GM12878 (cell line): Measurements from ENCODE around the gene BTBD1. TPM values are rescaled to one million over a fixed set of nuclear protein-coding genes. Genes with fewer than 3 reads are reported as not detected.

Experiments used
- ATAC-seq: fragments of 200-7000 bp; cut with Tn5 transposase; 3 replicates; pipeline ENCODE4 v1.9.1; 2020; ENCODE audit warnings: mild to moderate bottlenecking, moderate library complexity
- BruUV-seq: library from RNA; stranded (reverse); fragments of 400-500 nt; replicated peaks from 2 replicates; lab custom pipeline; 2021; lab: Mats Ljungman, UMichigan
- CTCF ChIA-PET: fragments of 300-600 bp; sonication (Branson Sonifier 250); formaldehyde crosslinking; extraction: SDS; loops from one replicate; lab custom pipeline; 2021; ENCODE audit warnings: inconsistent platforms; lab: Yijun Ruan, JAX
- POLR2A ChIA-PET: fragments of 350-600 bp; formaldehyde crosslinking; extraction: SDS; loops from one replicate; lab custom pipeline; 2021; ENCODE audit warnings: inconsistent platforms; lab: Charles Lee
- RAD21 ChIA-PET: fragments of 300-600 bp; sonication (Branson Sonifier 250); formaldehyde crosslinking; loops from one replicate; lab custom pipeline; 2023; ENCODE audit warnings: antibody characterized with exemption; ENCODE audit not compliant: unreplicated experiment; lab: Charles Lee
- SMC1A ChIA-PET: fragments of 300-600 bp; sonication (Branson Sonifier 250); formaldehyde crosslinking; loops from one replicate; lab custom pipeline; 2023; ENCODE audit not compliant: unreplicated experiment, uncharacterized antibody; lab: Charles Lee
- DNase-seq: peaks from one replicate; pipeline ENCODE4 v3.0.0-alpha.2; 2011; ENCODE audit warnings: low read depth, low spot score
- FAIRE-seq: peaks from 3 replicates; lab custom pipeline; 2011; peaks lifted over from hg19 to GRCh38; lab: Jason Lieb, UNC
- H2AFZ ChIP-seq: 2 replicates; pipeline ENCODE4 v1.6.0; 2011; ENCODE audit warnings: low read depth, low read length, control low read depth; ENCODE audit not compliant: control insufficient read depth
- H3K27ac ChIP-seq: 2 replicates; pipeline ENCODE4 v1.5.1; 2011; ENCODE audit warnings: control low read depth; ENCODE audit not compliant: control insufficient read depth, insufficient read depth
- H3K27me3 ChIP-seq, 2 experiments: replicated peaks in 1 of 2; 2 replicates each; pipeline versions ENCODE4 v1.6.0 to v1.6.1; 2011; ENCODE audit warnings: low read length in 1 of 2; ENCODE audit not compliant: control insufficient read depth in 2 of 2, insufficient read depth in 2 of 2
- H3K36me3 ChIP-seq, 2 experiments: 2 replicates each; pipeline ENCODE4 v1.5.1; 2011; ENCODE audit warnings: low read length in 1 of 2; ENCODE audit not compliant: control insufficient read depth in 2 of 2, insufficient read depth in 2 of 2
- H3K4me1 ChIP-seq: 2 replicates; pipeline ENCODE4 v1.6.1; 2011; ENCODE audit warnings: mild to moderate bottlenecking, low read length, moderate library complexity, mixed read lengths; ENCODE audit not compliant: control insufficient read depth, insufficient read depth
- H3K4me2 ChIP-seq: 2 replicates; pipeline ENCODE4 v1.6.0; 2011; ENCODE audit warnings: control low read depth; ENCODE audit not compliant: control insufficient read depth, insufficient read depth
- H3K4me3 ChIP-seq: fragments of 200-600 bp; sonication (generic); 2 replicates; pipeline ENCODE4 v1.5.1; 2016
- H3K79me2 ChIP-seq: 2 replicates; pipeline ENCODE4 v1.6.0; 2011; ENCODE audit warnings: low read length; ENCODE audit not compliant: control insufficient read depth, insufficient read depth
- H3K9ac ChIP-seq: 2 replicates; pipeline ENCODE4 v1.8.0; 2011; ENCODE audit warnings: low read length, control low read depth, mixed read lengths; ENCODE audit not compliant: control insufficient read depth, insufficient read depth
- H3K9me3 ChIP-seq: replicated peaks from 3 replicates; pipeline ENCODE4 v1.5.1; 2011; ENCODE audit warnings: mild to moderate bottlenecking, low read length; ENCODE audit not compliant: control insufficient read depth, insufficient read depth
- H4K20me1 ChIP-seq: 2 replicates; pipeline ENCODE4 v1.6.0; 2011; ENCODE audit not compliant: control insufficient read depth, insufficient read depth
- BCL11A ChIP-seq: IDR thresholded peaks from 2 replicates; pipeline ENCODE4 v1.6.1; 2011; ENCODE audit warnings: low read depth, low read length
- CREM ChIP-seq: IDR thresholded peaks from 2 replicates; pipeline ENCODE4 v1.6.1; 2014; ENCODE audit warnings: antibody characterized with exemption, low read depth
- HCFC1 ChIP-seq: fragments of 150-350 bp; IDR thresholded peaks from 2 replicates; pipeline ENCODE4 v1.6.1; 2014; ENCODE audit warnings: low read length
- HDGF ChIP-seq: fragments of 450-650 bp; IDR thresholded peaks from 2 replicates; pipeline ENCODE4 v1.6.1; 2016; ENCODE audit warnings: antibody characterized with exemption
- IRF3 ChIP-seq: fragments of 450-650 bp; IDR thresholded peaks from 2 replicates; pipeline ENCODE4 v1.6.1; 2014; ENCODE audit warnings: mild to moderate bottlenecking
- JUND ChIP-seq: IDR thresholded peaks from 2 replicates; pipeline ENCODE4 v1.6.1; 2012; ENCODE audit warnings: low read depth, mild to moderate bottlenecking, low read length, improper control_type of control experiment, moderate library complexity
- KAT2A ChIP-seq: conservative IDR thresholded peaks from 2 replicates; pipeline ENCODE4 v1.6.1; 2011; ENCODE audit warnings: low read depth, low read length; ENCODE audit not compliant: control insufficient read depth
- LARP7 ChIP-seq: fragments of 450-650 bp; IDR thresholded peaks from 2 replicates; pipeline ENCODE4 v1.6.1; 2017; ENCODE audit warnings: mild to moderate bottlenecking
- NR2F1 ChIP-seq: fragments of 450-650 bp; conservative IDR thresholded peaks from 2 replicates; pipeline ENCODE4 v1.6.1; 2017; ENCODE audit warnings: mild to moderate bottlenecking
- POLR2AphosphoS2 ChIP-seq: IDR thresholded peaks from 2 replicates; pipeline ENCODE4 v1.6.1; 2011; ENCODE audit warnings: low read depth, mild to moderate bottlenecking, low read length, improper control_type of control experiment, moderate library complexity
- RB1 ChIP-seq: fragments of 450-650 bp; formaldehyde crosslinking; IDR thresholded peaks from 2 replicates; pipeline ENCODE4 v1.6.1; 2017; ENCODE audit warnings: mild to moderate bottlenecking, borderline replicate concordance
- SUZ12 ChIP-seq: fragments of 200-600 bp; sonication (generic); IDR thresholded peaks from one replicate; pipeline ENCODE4 v1.6.1; 2018; ENCODE audit warnings: antibody characterized with exemption, mild to moderate bottlenecking; ENCODE audit not compliant: unreplicated experiment
- ZBTB11 ChIP-seq: fragments of 450-650 bp; formaldehyde crosslinking; IDR thresholded peaks from 2 replicates; pipeline ENCODE4 v1.5.0; 2022; ENCODE audit warnings: mild to moderate bottlenecking, missing genetic modification characterization
- ZBTB40 ChIP-seq: fragments of 450-650 bp; IDR thresholded peaks from 2 replicates; pipeline ENCODE4 v1.6.1; 2016; ENCODE audit warnings: mild to moderate bottlenecking, moderate library complexity, borderline replicate concordance
- ZNF207 ChIP-seq: fragments of 450-650 bp; IDR thresholded peaks from 2 replicates; pipeline ENCODE4 v1.6.1; 2014; ENCODE audit warnings: antibody characterized with exemption, mild to moderate bottlenecking, borderline replicate concordance
- ZZZ3 ChIP-seq: IDR thresholded peaks from 2 replicates; pipeline ENCODE4 v1.6.1; 2011; ENCODE audit warnings: low read depth; ENCODE audit not compliant: control insufficient read depth, insufficient read length
- WGBS: methylation state at CpG from one replicate; pipeline ENCODE4 v1.1.6; 2016; ENCODE audit warnings: low lambda C conversion rate; ENCODE audit not compliant: insufficient replicate concordance, insufficient coverage; ENCODE audit errors: missing lambda C conversion rate; 5-methylcytosine and 5-hydroxymethylcytosine counted together
- in situ Hi-C: fragments of 300-500 bp; cut with MboI; formaldehyde crosslinking; loops from 9 replicates; pipeline ENCODE4 v1.14.3; 2018; ENCODE audit warnings: mixed read lengths
- intact Hi-C: fragments of 100-400 bp; cut with micrococcal nuclease; formaldehyde crosslinking; loops from one replicate; pipeline ENCODE4 v1.14.2; 2022; ENCODE audit not compliant: unreplicated experiment
- polyA plus RNA-seq, 11 experiments: library from polyadenylated mRNA; depleted of rRNA in 4 of 11; unstranded in 6 of 11; stranded (reverse) in 5 of 11; fragments of >200 nt; fragmentation: Nextera tagmentation in 4 of 11; fragmentation: Illumina TruSeq in 1 of 11; extraction: Ambion mirVana in 4 of 11; extraction: Trizol in 1 of 11; gene quantifications; 1 replicate in 1 of 11; 2 replicates in 10 of 11; pipeline versions ENCODE4 v1.2.1 to v1.2.3, GENCODE V29; 2011 to 2016; ENCODE audit warnings: inconsistent platforms in 2 of 11, missing spikeins in 2 of 11, low read depth in 1 of 11
- total RNA-seq, 4 experiments: library from RNA; depleted of rRNA in 3 of 4; stranded (reverse); fragments of >200 nt in 3 of 4; fragmentation: Illumina TruSeq in 1 of 4; extraction: Trizol in 1 of 4; gene quantifications; 2 replicates each; pipeline versions ENCODE4 v1.2.1 to v1.2.3, GENCODE V29; 2013 to 2021

The BTBD1 gene
- total and polyA plus RNA-seq, 10 of the 15 experiments (the other 5 are each of a cell fraction or from before 2014, with no cell fraction given), result 17.5 to 90.4 (median 73.1) TPM

- TF ChIP-seq JUND, result no peak
- TF ChIP-seq LARP7, result no peak
- TF ChIP-seq ZBTB40, result no peak
- TF ChIP-seq SUZ12, result no peak
- TF ChIP-seq ZZZ3, result no peak
- TF ChIP-seq, all 136 proteins: peak for 0
Observed at GRCh38 chr15:82995938-82996337, 71.1 kb downstream of the BTBD1 start (continued).

GRCh38 chr15:82995076-82995475, 72.0 kb downstream of the BTBD1 start:
- Histone ChIP-seq H3K4me2 (no peak overlapping the region), H3K9ac (no peak overlapping the region), H3K9me3 (no peaks in the 10 kb centered on the region), H2AFZ (no peak overlapping the region), H3K79me2 (no peaks in the 10 kb centered on the region), H3K4me3 (no peak overlapping the region), H3K27ac (no peak overlapping the region), H3K27me3 (no peaks in the 10 kb centered on the region), H4K20me1 (no peaks in the 10 kb centered on the region), H3K4me1 (no peaks in the 10 kb centered on the region; the same call in 1 of the 2 replicates), H3K36me3 (no peaks in the 10 kb centered on the region; a peak in 1 of 4 replicates)
- DNase-seq, result no peak
- no peak for ATAC-seq
- POLR2A ChIA-PET, result interaction anchor here (1.4 kb wide), 1 partner anchor 10 kb away, joined by 3 read pairs; no protein-coding TSS in a partner anchor
- SMC1A ChIA-PET, result interaction anchor here (0.7 to 1.1 kb wide), 2 partner anchors 162 to 205 kb away, joined by 3 read pairs; no protein-coding TSS in a partner anchor
- CTCF ChIA-PET, result interaction anchor here (1.0 to 1.9 kb wide), 3 partner anchors 34 to 464 kb away, joined by 3 to 9 read pairs (median 3); no protein-coding TSS in a partner anchor
- WGBS, result 100% methylated on average over 2 of the region's 2 CpGs
- FAIRE-seq, result no peak
- intact Hi-C loops (no loop called here), in situ Hi-C loops (no loop called here)
- BruUV-seq, result no TSS peak
- RAD21 ChIA-PET, result interaction anchor here (1.0 to 1.5 kb wide), 2 partner anchors 9 to 145 kb away, joined by 3 read pairs; partner anchors contain the start of gene RAMAC
- TF ChIP-seq HCFC1, result no peak
- no peak for TF ChIP-seq RB1
- no peak for TF ChIP-seq CREM
- TF ChIP-seq NR2F1, result no peak
- no peak for TF ChIP-seq HDGF
- no peak for TF ChIP-seq IRF3
- TF ChIP-seq ZNF207, result no peak
- TF ChIP-seq ZBTB11 (CRISPR knock-in tag), result no peak
- TF ChIP-seq POLR2AphosphoS2, result no peak
- no peak for TF ChIP-seq KAT2A
- TF ChIP-seq BCL11A, result no peak
